ENCODE measurements around the gene WDR37.

The WDR37 gene

GRCh38 chr10:1180071-1180730, 124.0 kb downstream of the WDR37 start:
- H3K4me3 ChIP-seq (ENCODE audit: low read depth in 1 of 2, low read length in 2 of 2), result no peak overlapping the region
- H3K27me3 ChIP-seq (ENCODE audit: control insufficient read depth in 1 of 2, insufficient read depth in 2 of 2, low read length in 2 of 2), result no peaks in the 10 kb centered on the region
- H3K9me3 ChIP-seq (ENCODE audit: control insufficient read depth in 1 of 2, low read length in 2 of 2), result no peaks in the 10 kb centered on the region
- H3K27ac ChIP-seq (ENCODE audit: low read depth, low read length), result no peak overlapping the region
- no peaks in the 10 kb centered on the region for H3K4me1 ChIP-seq (ENCODE audit: control insufficient read depth in 1 of 2, insufficient read depth in 2 of 2, low read length in 2 of 2)
- H3K36me3 ChIP-seq (ENCODE audit: control insufficient read depth in 1 of 2, insufficient read depth in 2 of 2, low read length in 2 of 2), result no peaks in the 10 kb centered on the region
- H3K9ac ChIP-seq (ENCODE audit: low read depth in 1 of 2, low read length in 2 of 2), result no peak overlapping the region

- Histone ChIP-seq H3K9me3 (ENCODE audit: control insufficient read depth in 1 of 2, low read length in 2 of 2) (no peaks in the 10 kb centered on the region), H3K4me1 (ENCODE audit: control insufficient read depth in 1 of 2, insufficient read depth in 2 of 2, low read length in 2 of 2) (no peaks in the 10 kb centered on the region), H3K27ac (ENCODE audit: low read depth, low read length) (no peak overlapping the region), H3K4me3 (ENCODE audit: low read depth in 1 of 2, low read length in 2 of 2) (no peak overlapping the region), H3K36me3 (ENCODE audit: control insufficient read depth in 1 of 2, insufficient read depth in 2 of 2, low read length in 2 of 2) (no peaks in the 10 kb centered on the region), H3K9ac (ENCODE audit: low read depth in 1 of 2, low read length in 2 of 2) (no peak overlapping the region), H3K27me3 (ENCODE audit: control insufficient read depth in 1 of 2, insufficient read depth in 2 of 2, low read length in 2 of 2) (no peaks in the 10 kb centered on the region)
Observed at GRCh38 chr10:1180836-1181235, 124.7 kb downstream of the WDR37 start.

All from duodenal mucosa (tissue), 2 donors.